Calu3 (cell line): Measurements from ENCODE around the gene RANBP17. TPM values are rescaled to one million over a fixed set of nuclear protein-coding genes. Genes with fewer than 3 reads are reported as not detected.

ENCODE experiments used
- BruUV-seq: library from RNA; stranded (reverse); fragments of 400-500 nt; replicated peaks from 2 replicates; lab custom pipeline; 2021; lab: Mats Ljungman, UMichigan
- CTCF ChIA-PET: fragments of 300-600 bp; sonication (Branson Sonifier 250); formaldehyde crosslinking; loops from one replicate; lab custom pipeline; 2022; ENCODE audit warnings: antibody characterized with exemption; lab: Charles Lee
- DNase-seq: peaks from one replicate; pipeline ENCODE4 v3.0.0; 2022
- H3K27ac Mint-ChIP-seq: one replicate; pipeline ENCODE4 v1.8.0; 2022; ENCODE audit warnings: mixed read lengths; ENCODE audit not compliant: unreplicated experiment
- H3K27me3 Mint-ChIP-seq: one replicate; pipeline ENCODE4 v1.8.0; 2022; ENCODE audit warnings: mixed read lengths; ENCODE audit not compliant: unreplicated experiment
- H3K36me3 Mint-ChIP-seq: one replicate; pipeline ENCODE4 v1.8.0; 2022; ENCODE audit warnings: mild to moderate bottlenecking, moderate library complexity, mixed read lengths; ENCODE audit not compliant: insufficient read depth, unreplicated experiment
- H3K4me1 Mint-ChIP-seq: one replicate; pipeline ENCODE4 v1.8.0; 2022; ENCODE audit warnings: mild to moderate bottlenecking, low read depth, mixed read lengths; ENCODE audit not compliant: unreplicated experiment
- H3K4me3 Mint-ChIP-seq: one replicate; pipeline ENCODE4 v1.8.0; 2022; ENCODE audit warnings: mild to moderate bottlenecking, low read depth, moderate library complexity, mixed read lengths; ENCODE audit not compliant: unreplicated experiment
- H3K9me3 Mint-ChIP-seq: one replicate; pipeline ENCODE4 v1.8.0; 2022; ENCODE audit warnings: low read depth, mixed read lengths; ENCODE audit not compliant: unreplicated experiment
- intact Hi-C: fragments of 100-400 bp; cut with micrococcal nuclease; formaldehyde crosslinking; loops from one replicate; pipeline ENCODE4 v1.10.0; 2022; ENCODE audit not compliant: unreplicated experiment
- total RNA-seq: library from RNA; stranded (reverse); gene quantifications from 2 replicates; pipeline ENCODE4 v1.2.3, GENCODE V29; 2022
- TF ChIP-seq, protein P1 (sequence below): fragments of 200-600 bp; IDR thresholded peaks from one replicate; pipeline ENCODE4 v1.8.0; 2022; ENCODE audit warnings: antibody characterized with exemption; ENCODE audit not compliant: unreplicated experiment

The RANBP17 gene
- total RNA-seq, 1 experiment from 2014 or later: 117 TPM

DNA sequence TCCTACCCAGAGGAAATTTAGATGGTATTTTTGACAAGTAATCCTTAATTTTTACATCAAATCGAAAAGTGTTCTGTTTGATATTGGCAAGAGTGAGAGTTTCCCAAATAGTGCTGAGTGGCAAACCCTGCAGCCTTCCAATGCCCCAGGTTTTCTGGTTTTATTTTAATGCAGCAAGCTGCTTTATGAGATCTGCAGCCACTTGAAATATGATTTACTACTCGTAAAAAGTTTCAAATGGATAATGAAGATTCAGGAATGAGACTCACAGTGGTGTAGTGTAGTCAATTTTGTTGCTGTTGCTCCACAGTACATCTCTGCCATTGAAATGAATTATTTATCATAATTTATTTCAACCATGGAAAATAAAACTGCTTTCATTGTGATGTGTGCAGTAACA lies 423.6 kb downstream of the RANBP17 start:
- CTCF ChIA-PET: interaction anchor here (1.6 kb wide), 1 partner anchor 15 kb away, joined by 3 read pairs; no protein-coding TSS in a partner anchor
- no TSS peak for BruUV-seq
- no peak overlapping the region for H3K4me3 Mint-ChIP-seq
- H3K27me3 Mint-ChIP-seq: no peaks in the 10 kb centered on the region
- H3K4me1 Mint-ChIP-seq: no peaks in the 10 kb centered on the region
- intact Hi-C loops: no loop called here
- no peak overlapping the region for H3K27ac Mint-ChIP-seq
- no peak for DNase-seq
- H3K9me3 Mint-ChIP-seq: no peaks in the 10 kb centered on the region
- H3K36me3 Mint-ChIP-seq: no peaks in the 10 kb centered on the region
- TF ChIP-seq, protein P1, sequence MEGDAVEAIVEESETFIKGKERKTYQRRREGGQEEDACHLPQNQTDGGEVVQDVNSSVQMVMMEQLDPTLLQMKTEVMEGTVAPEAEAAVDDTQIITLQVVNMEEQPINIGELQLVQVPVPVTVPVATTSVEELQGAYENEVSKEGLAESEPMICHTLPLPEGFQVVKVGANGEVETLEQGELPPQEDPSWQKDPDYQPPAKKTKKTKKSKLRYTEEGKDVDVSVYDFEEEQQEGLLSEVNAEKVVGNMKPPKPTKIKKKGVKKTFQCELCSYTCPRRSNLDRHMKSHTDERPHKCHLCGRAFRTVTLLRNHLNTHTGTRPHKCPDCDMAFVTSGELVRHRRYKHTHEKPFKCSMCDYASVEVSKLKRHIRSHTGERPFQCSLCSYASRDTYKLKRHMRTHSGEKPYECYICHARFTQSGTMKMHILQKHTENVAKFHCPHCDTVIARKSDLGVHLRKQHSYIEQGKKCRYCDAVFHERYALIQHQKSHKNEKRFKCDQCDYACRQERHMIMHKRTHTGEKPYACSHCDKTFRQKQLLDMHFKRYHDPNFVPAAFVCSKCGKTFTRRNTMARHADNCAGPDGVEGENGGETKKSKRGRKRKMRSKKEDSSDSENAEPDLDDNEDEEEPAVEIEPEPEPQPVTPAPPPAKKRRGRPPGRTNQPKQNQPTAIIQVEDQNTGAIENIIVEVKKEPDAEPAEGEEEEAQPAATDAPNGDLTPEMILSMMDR: no peak

DNA sequence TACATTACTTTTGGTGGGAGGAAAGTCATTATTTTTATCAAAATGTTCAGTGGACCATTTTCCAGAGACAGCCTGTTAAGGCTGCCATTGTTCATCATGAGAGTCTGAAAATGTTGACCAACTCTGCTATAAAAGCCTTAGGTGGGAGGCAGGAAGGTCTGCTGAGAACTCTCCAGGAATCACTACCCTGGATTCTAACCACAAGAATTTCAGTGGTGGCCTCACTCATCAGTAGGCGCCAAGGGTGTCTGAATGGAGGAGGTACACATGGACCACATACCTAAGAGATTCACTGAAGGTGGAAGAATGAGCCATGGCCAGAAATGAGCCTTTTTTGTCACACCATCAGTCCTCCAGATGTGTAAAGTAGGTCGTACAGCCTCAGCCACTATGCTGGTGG lies 426.2 kb downstream of the RANBP17 start:
- CTCF ChIA-PET: no interaction called here
- H3K9me3 Mint-ChIP-seq: no peaks in the 10 kb centered on the region
- no peaks in the 10 kb centered on the region for H3K4me1 Mint-ChIP-seq
- no peak overlapping the region for H3K27ac Mint-ChIP-seq
- no peaks in the 10 kb centered on the region for H3K27me3 Mint-ChIP-seq
- no TSS peak for BruUV-seq
- TF ChIP-seq, protein P1: no peak
- intact Hi-C loops: no loop called here
- H3K36me3 Mint-ChIP-seq: no peaks in the 10 kb centered on the region
- H3K4me3 Mint-ChIP-seq: no peak overlapping the region
- DNase-seq: no peak

DNA sequence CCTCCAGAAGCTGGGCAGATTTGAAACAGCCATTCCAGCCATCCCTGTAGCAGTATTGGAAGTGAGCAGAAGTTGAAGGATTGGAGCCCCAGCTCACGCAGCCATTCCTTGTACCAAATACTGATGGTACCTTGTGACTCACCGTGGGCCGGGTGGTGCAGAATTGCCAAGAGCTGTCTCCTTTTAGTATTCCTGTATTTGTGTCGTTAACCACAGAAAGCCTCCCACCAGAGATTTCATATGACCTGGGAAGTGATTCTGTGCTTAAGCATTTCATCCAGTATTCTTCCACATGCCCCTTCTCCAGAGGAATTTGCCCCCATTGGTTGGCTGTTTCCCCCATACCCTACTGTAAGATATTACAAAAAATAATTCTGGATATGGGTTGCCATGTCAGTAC lies 429.6 kb downstream of the RANBP17 start:
- Mint-ChIP-seq H3K4me1 (peaks cover 14% of the 10 kb centered on the region), H3K27ac (no peak overlapping the region), H3K4me3 (no peak overlapping the region), H3K9me3 (no peaks in the 10 kb centered on the region), H3K27me3 (no peaks in the 10 kb centered on the region), H3K36me3 (no peaks in the 10 kb centered on the region)
- TF ChIP-seq, protein P1: no peak
- intact Hi-C loops: no loop called here
- DNase-seq: no peak
- BruUV-seq: no TSS peak
- CTCF ChIA-PET: interaction anchor here (1.5 kb wide), 1 partner anchor 9 kb away, joined by 3 read pairs; no protein-coding TSS in a partner anchor

DNA sequence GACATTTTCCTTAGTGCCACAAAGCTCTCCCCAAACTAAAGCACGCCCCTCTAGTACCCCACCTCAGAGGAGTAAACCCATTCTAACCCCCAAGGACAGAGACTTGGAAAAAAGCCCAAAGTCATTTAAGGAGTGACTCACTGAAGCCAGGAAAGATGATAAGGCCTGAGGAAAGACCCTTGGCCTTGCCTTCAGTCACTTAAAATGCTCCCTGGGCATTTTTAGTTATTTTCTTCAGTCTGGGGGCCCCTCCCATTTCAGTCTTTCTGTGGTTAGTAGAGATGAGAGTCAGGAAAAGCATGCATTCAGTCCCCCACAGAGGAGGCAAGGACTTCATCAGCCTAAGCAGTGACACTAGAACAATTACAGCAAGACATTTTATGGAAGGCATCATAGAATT lies 433.5 kb downstream of the RANBP17 start:
- Mint-ChIP-seq H3K27ac (no peak overlapping the region), H3K9me3 (no peaks in the 10 kb centered on the region)

More for the DNA sequence above, 433.5 kb downstream of the RANBP17 start:
- CTCF ChIA-PET: interaction anchor here (1.2 kb wide), 1 partner anchor 15 kb away, joined by 3 read pairs; no protein-coding TSS in a partner anchor
- BruUV-seq: no TSS peak
- H3K36me3 Mint-ChIP-seq: no peaks in the 10 kb centered on the region
- no peaks in the 10 kb centered on the region for H3K27me3 Mint-ChIP-seq
- intact Hi-C loops: no loop called here
- DNase-seq: no peak
- H3K4me3 Mint-ChIP-seq: no peak overlapping the region
- TF ChIP-seq, protein P1: no peak
- peaks cover 15% of the 10 kb centered on the region for H3K4me1 Mint-ChIP-seq
